ENCODE measurements around the gene TEX35.

TEX35 gene

GRCh38 chr1:178536329-178536728 lies 23.4 kb downstream of the TEX35 start:
- TF ChIP-seq ZNF384 (IDR thresholded peaks at IDR 0.05) (no peak), TARDBP (IDR thresholded peaks at IDR 0.05) (no peak), ELF4 (IDR thresholded peaks at IDR 0.05) (no peak), BHLHE40 (IDR thresholded peaks at IDR 0.05; ENCODE audit: borderline replicate concordance) (no peak), HDGF (IDR thresholded peaks at IDR 0.05; ENCODE audit: borderline replicate concordance) (no peak), FOXM1 (IDR thresholded peaks at IDR 0.05; ENCODE audit: borderline replicate concordance) (no peak), FOXK2 (IDR thresholded peaks at IDR 0.05) (no peak), FOXA1 (IDR thresholded peaks at IDR 0.05) (no peak), NFRKB (IDR thresholded peaks at IDR 0.05) (no peak), SUZ12 (IDR thresholded peaks at IDR 0.05) (no peak), ARNT (IDR thresholded peaks at IDR 0.05) (no peak), SP1 (IDR thresholded peaks at IDR 0.05) (no peak), LEF1 (IDR thresholded peaks at IDR 0.05; ENCODE audit: borderline replicate concordance) (no peak), PKNOX1 (IDR thresholded peaks at IDR 0.05) (no peak), L3MBTL2 (conservative IDR thresholded peaks at IDR 0.05) (no peak), CTBP1 (IDR thresholded peaks at IDR 0.05; ENCODE audit: borderline replicate concordance) (no peak)
- CTCF ChIA-PET: interaction anchor here (1.4 kb wide), 1 partner anchor 466 kb away, joined by 3 read pairs; no protein-coding TSS in a partner anchor
- DNase-seq (ENCODE audit: extremely low spot score): no peak
- POLR2A ChIA-PET: no interaction called here

- CTCF ChIA-PET: interaction anchor here (1.4 kb wide), 1 partner anchor 466 kb away, joined by 3 read pairs; no protein-coding TSS in a partner anchor
- POLR2A ChIA-PET: no interaction called here
Measured at GRCh38 chr1:178536844-178537371, 24.0 kb downstream of the TEX35 start.

GRCh38 chr1:178537382-178538090 lies 24.6 kb downstream of the TEX35 start:
- ChIA-PET POLR2A (no interaction called here), CTCF (interaction anchor here (0.6 to 1.4 kb wide), 2 partner anchors 463 to 465 kb away, joined by 3 to 5 read pairs; no protein-coding TSS in a partner anchor)
- TF ChIP-seq FOXM1 (IDR thresholded peaks at IDR 0.05; ENCODE audit: borderline replicate concordance) (no peak), L3MBTL2 (conservative IDR thresholded peaks at IDR 0.05) (no peak), FOXK2 (IDR thresholded peaks at IDR 0.05) (no peak), FOXA1 (IDR thresholded peaks at IDR 0.05) (no peak), PKNOX1 (IDR thresholded peaks at IDR 0.05) (no peak), TARDBP (IDR thresholded peaks at IDR 0.05) (no peak), BHLHE40 (IDR thresholded peaks at IDR 0.05; ENCODE audit: borderline replicate concordance) (no peak), CTBP1 (IDR thresholded peaks at IDR 0.05; ENCODE audit: borderline replicate concordance) (no peak), LEF1 (IDR thresholded peaks at IDR 0.05; ENCODE audit: borderline replicate concordance) (no peak), SP1 (IDR thresholded peaks at IDR 0.05) (no peak), NFRKB (IDR thresholded peaks at IDR 0.05) (no peak), ELF4 (IDR thresholded peaks at IDR 0.05) (no peak), ZNF384 (IDR thresholded peaks at IDR 0.05) (no peak), HDGF (IDR thresholded peaks at IDR 0.05; ENCODE audit: borderline replicate concordance) (no peak), SUZ12 (IDR thresholded peaks at IDR 0.05) (no peak), ARNT (IDR thresholded peaks at IDR 0.05) (no peak)
- no peak for DNase-seq (ENCODE audit: extremely low spot score)

More at GRCh38 chr1:178536844-178537371, 24.0 kb downstream of the TEX35 start:
- DNase-seq (ENCODE audit: extremely low spot score): no peak
- no peak for TF ChIP-seq FOXM1 (IDR thresholded peaks at IDR 0.05; ENCODE audit: borderline replicate concordance)
- no peak for TF ChIP-seq SUZ12 (IDR thresholded peaks at IDR 0.05)
- TF ChIP-seq ELF4 (IDR thresholded peaks at IDR 0.05): no peak
- TF ChIP-seq L3MBTL2 (conservative IDR thresholded peaks at IDR 0.05): no peak
- TF ChIP-seq CTBP1 (IDR thresholded peaks at IDR 0.05; ENCODE audit: borderline replicate concordance): no peak
- TF ChIP-seq ZNF384 (IDR thresholded peaks at IDR 0.05): no peak
- TF ChIP-seq LEF1 (IDR thresholded peaks at IDR 0.05; ENCODE audit: borderline replicate concordance): no peak
- TF ChIP-seq FOXA1 (IDR thresholded peaks at IDR 0.05): no peak
- TF ChIP-seq TARDBP (IDR thresholded peaks at IDR 0.05): no peak

GRCh38 chr1:178538192-178538916 lies 25.4 kb downstream of the TEX35 start:
- DNase-seq (ENCODE audit: extremely low spot score): no peak
- no peak for TF ChIP-seq CTBP1 (IDR thresholded peaks at IDR 0.05; ENCODE audit: borderline replicate concordance)
- TF ChIP-seq FOXK2 (IDR thresholded peaks at IDR 0.05): no peak
- TF ChIP-seq LEF1 (IDR thresholded peaks at IDR 0.05; ENCODE audit: borderline replicate concordance): no peak
- no peak for TF ChIP-seq NFRKB (IDR thresholded peaks at IDR 0.05)
- no peak for TF ChIP-seq SP1 (IDR thresholded peaks at IDR 0.05)
- no peak for TF ChIP-seq SUZ12 (IDR thresholded peaks at IDR 0.05)
- no peak for TF ChIP-seq BHLHE40 (IDR thresholded peaks at IDR 0.05; ENCODE audit: borderline replicate concordance)
- TF ChIP-seq ZNF384 (IDR thresholded peaks at IDR 0.05): no peak
- no peak for TF ChIP-seq L3MBTL2 (conservative IDR thresholded peaks at IDR 0.05)
- TF ChIP-seq ARNT (IDR thresholded peaks at IDR 0.05): no peak
- ChIA-PET POLR2A (no interaction called here), CTCF (interaction anchor here (0.6 to 1.4 kb wide), 4 partner anchors 66 to 462 kb away, joined by 3 to 5 read pairs (median 4); no protein-coding TSS in a partner anchor)

- ChIA-PET CTCF (interaction anchor here (0.8 to 1.4 kb wide), 2 partner anchors 214 to 229 kb away, joined by 3 read pairs; no protein-coding TSS in a partner anchor), POLR2A (no interaction called here)
- TF ChIP-seq FOXK2 (IDR thresholded peaks at IDR 0.05) (no peak), ZNF384 (IDR thresholded peaks at IDR 0.05) (no peak), FOXM1 (IDR thresholded peaks at IDR 0.05; ENCODE audit: borderline replicate concordance) (no peak), SP1 (IDR thresholded peaks at IDR 0.05) (no peak), CTBP1 (IDR thresholded peaks at IDR 0.05; ENCODE audit: borderline replicate concordance) (no peak), HDGF (IDR thresholded peaks at IDR 0.05; ENCODE audit: borderline replicate concordance) (no peak), L3MBTL2 (conservative IDR thresholded peaks at IDR 0.05) (no peak), ARNT (IDR thresholded peaks at IDR 0.05) (no peak), ELF4 (IDR thresholded peaks at IDR 0.05) (no peak), FOXA1 (IDR thresholded peaks at IDR 0.05) (no peak), LEF1 (IDR thresholded peaks at IDR 0.05; ENCODE audit: borderline replicate concordance) (no peak), BHLHE40 (IDR thresholded peaks at IDR 0.05; ENCODE audit: borderline replicate concordance) (no peak)
- no peak for DNase-seq (ENCODE audit: extremely low spot score)
Measured at GRCh38 chr1:178539291-178539690, 26.4 kb downstream of the TEX35 start.
